ENCODE results near the gene MLYCD. TPM values are rescaled to one million over a fixed set of nuclear protein-coding genes. Genes with fewer than 3 reads are reported as not detected.

MLYCD gene
- total RNA-seq, 1 donor from 2014 or later: 7.0 TPM

- peak; percentile 42 for DNase-seq (ENCODE audit: low spot score)
Measured at GRCh38 chr16:83954577-83955016, 55.7 kb downstream of the MLYCD start.

DNA sequence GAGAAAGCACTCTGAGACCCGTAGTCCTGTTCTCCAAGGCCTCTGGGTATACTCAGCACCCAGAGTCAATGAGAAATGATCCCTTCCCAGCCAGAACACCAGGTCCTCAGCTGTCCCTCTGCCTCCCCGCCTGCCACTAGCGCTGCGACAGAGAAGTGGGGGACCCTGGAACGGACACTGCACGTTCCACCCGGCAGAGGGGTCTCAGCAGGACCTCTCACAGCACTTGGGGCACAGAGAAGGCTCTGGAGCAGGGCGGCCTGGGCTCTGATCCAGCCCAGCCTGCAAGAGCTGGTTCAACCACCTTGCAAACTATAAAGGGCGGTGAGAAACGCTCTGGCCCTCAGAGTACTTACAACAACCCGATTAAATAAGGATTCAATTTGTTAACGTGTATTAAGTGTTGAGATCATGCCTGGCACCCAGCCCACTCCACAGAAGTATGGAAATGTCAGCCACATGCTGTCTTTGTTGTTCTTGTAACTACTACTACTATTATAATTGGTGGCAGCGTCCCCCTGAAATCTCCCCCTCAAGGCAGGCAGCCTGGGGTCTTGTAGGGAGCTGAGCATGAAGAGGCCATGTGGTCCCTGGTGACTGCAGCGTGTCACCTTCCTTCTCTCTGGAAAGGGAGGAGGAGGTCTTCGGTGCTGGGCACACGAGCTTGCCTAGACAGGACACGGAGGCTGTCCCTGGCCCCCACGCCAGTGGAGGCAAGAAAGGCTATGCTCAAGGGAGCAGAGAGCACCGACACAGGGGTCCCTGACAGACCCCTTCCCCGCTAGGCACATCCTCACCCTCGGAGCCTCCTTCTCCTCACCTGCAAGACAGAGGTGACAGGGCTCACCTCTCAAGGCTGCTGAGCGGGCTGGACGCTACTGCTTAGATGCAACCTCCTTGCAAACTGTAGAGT is 56.6 kb downstream of the MLYCD start:
- DNase-seq (ENCODE audit: low spot score): no peak

- peak; percentile 73 for DNase-seq (ENCODE audit: low spot score)
Measured at GRCh38 chr16:83956336-83957289, 57.7 kb downstream of the MLYCD start.

DNA sequence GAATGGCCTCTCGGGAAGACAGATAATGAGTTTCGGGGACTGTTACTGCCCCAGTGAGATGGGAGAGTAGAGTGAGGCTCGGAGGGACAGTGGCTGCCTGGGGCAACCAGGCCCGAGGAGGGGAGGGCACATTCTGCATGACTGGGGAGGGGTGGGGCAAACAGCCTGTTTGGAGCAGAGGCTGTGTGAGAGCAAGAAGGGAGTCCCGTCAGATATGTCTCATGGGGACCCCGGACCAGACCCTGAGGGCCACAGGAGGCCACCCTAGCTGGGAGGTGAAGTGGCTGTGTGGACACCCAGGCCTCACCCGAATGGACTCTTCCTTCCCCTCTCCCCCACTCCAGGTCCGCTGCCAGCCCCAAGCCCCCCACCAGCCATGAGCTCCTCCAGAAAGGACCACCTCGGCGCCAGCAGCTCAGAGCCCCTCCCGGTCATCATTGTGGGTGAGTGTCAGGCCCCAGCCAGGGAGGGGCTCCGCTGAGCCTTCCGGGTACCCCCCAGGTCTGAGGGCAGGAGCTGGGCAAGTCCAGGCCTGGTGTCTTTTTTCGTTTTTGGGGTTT is 58.5 kb downstream of the MLYCD start:
- DNase-seq (ENCODE audit: low spot score): no peak

DNA sequence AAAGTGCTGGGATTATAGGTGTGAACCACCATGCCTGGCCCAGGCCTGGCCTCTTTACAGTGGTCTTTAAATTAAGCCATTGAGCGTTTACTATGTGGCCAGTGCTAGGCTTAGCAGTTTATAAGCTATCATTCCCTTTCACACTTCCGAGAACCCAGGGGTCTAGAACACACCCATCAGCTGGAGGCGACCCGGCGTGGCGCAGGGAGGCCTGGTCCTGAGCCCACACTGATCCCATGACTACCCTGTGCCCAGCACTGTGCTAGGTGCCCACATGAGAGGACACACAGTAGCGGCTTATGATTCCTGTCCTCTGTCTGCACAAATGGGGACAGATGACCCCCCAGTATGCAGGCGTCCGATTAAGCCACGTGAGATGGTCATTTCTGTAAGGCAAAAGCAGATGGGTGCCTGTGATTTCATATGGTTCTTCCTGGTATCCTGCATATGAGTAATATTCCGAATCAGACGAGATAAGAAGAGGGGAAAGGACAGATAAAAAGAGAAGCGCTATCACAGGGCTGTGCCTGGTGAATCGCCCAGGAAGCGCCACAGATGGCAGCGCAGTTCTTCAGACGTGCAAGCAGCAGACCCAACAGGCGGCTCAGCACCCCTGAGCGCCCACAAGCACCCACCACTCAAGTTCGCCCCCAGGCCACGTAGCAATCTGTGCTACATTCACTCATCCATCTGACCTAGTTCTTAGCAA is 59.4 kb downstream of the MLYCD start:
- DNase-seq (ENCODE audit: low spot score): peak; percentile 63

- peak; percentile 53 for DNase-seq (ENCODE audit: low spot score)
Measured at GRCh38 chr16:83958846-83959565, 60.1 kb downstream of the MLYCD start.

GRCh38 chr16:83959656-83960434 is 60.9 kb downstream of the MLYCD start:
- DNase-seq (ENCODE audit: low spot score): no peak

- no peak for DNase-seq (ENCODE audit: low spot score)
Measured at GRCh38 chr16:83960521-83961249, 61.8 kb downstream of the MLYCD start.

- no peak for DNase-seq (ENCODE audit: low spot score)
Measured at GRCh38 chr16:83961591-83961990, 62.7 kb downstream of the MLYCD start.

- DNase-seq (ENCODE audit: low spot score): no peak
Measured at GRCh38 chr16:83963277-83964119, 64.6 kb downstream of the MLYCD start.

GRCh38 chr16:83964684-83965443 is 65.9 kb downstream of the MLYCD start:
- no peak for DNase-seq (ENCODE audit: low spot score)

DNA sequence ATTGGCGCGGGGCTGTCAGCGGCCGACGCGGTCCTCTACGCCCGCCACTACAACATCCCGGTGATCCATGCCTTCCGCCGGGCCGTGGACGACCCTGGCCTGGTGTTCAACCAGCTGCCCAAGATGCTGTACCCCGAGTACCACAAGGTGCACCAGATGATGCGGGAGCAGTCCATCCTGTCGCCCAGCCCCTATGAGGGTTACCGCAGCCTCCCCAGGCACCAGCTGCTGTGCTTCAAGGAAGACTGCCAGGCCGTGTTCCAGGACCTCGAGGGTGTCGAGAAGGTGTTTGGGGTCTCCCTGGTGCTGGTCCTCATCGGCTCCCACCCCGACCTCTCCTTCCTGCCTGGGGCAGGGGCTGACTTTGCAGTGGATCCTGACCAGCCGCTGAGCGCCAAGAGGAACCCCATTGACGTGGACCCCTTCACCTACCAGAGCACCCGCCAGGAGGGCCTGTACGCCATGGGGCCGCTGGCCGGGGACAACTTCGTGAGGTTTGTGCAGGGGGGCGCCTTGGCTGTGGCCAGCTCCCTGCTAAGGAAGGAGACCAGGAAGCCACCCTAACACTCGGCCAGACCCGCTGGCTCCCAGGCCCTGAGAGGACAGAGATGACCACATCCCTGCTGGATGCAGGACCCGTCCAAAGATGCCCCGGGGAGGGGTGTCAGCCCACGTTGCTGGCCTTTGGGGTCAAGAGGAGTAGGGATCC is 66.7 kb downstream of the MLYCD start:
- no peak for DNase-seq (ENCODE audit: low spot score)

DNA sequence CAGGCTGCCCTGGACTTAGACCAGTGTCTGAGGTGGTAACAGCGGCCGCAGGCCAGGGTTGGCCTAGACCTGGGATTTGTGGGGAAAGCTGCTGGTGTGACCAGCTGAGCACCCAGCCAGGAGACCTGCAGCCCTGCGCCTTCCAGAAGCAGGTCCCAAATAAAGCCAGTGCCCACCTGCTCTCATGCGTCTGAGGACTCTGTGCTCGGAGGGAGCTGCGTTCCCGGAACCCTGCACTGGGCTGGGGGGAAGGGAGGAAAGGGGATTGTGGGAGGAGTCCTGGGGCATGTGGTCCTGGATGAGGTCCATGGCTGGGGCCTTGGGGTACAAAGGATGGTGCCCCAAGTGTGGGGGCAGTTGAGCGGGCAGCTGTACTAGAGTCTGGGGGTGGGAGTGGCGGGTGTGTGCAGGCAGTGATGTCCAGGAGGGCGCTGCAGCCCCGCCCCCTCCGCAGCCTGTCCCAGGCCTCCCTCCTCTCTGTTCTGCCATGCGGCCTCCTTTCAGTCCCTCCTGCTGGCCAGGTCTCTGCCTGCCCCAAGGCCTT is 67.3 kb downstream of the MLYCD start:
- no peak for DNase-seq (ENCODE audit: low spot score)

DNA sequence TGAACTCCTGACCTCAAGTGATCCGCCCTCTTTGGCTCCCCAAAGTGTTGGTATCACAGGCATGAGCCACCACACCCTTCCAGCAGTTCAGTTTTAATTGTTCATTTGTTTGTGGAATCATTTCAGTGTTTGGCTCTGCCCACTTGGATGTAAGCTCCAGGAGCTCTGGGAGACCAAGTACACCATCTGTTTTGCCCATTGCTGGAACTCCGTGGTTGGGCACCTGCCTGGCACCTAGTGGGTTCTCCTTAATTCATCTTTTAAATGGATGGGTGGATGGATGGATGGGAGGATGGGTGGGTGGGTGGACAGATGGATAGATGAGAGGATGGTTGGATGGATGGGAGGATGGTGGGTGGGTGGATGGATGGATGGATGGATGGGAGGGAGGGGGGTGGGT is 68.2 kb downstream of the MLYCD start:
- no peak for DNase-seq (ENCODE audit: low spot score)

GRCh38 chr16:83967838-83968305 is 69.0 kb downstream of the MLYCD start, which contains the start of gene NECAB2:
TSS of gene NECAB2 (plus strand) at chr16:83968244. CDS start at chr16:83968649, 405 bp downstream.
- DNase-seq (ENCODE audit: low spot score): peak; percentile 25

DNA sequence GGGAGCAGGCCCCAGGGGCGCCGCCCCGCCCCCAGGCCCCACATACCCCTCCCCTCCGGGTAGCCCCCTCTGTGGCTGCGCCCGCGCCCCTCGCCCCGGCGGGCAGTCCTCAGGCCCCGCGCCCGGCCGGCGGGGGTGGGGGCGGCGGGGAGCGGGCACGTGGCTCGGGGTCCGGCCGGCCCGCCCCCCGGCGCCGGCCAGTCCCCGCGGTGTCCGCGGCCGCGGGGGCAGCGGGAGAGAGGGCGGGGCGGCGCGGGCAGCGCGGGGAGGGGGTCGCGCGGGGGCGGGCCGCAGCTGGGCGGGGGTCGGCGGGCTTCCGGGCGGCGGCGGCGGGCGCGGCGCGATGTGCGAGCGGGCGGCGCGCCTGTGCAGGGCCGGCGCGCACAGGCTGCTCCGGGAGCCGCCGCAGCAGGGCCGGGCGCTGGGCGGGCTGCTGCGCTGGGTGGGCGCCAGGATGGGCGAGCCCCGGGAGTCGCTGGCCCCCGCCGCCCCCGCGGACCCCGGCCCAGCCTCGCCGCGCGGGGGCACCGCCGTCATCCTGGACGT is 69.5 kb downstream of the MLYCD start:
- DNase-seq (ENCODE audit: low spot score): no peak

All from umbilical cord (tissue), 2 donors.